Mesenteric fat pad (tissue), 1 donor: ENCODE measurements around the gene GRID1. TPM values are rescaled to one million over a fixed set of nuclear protein-coding genes. Genes with fewer than 3 reads are reported as not detected.

ENCODE experiments used
- DNase-seq: peaks from one replicate; pipeline ENCODE4 v3.0.0-alpha.2; 2020; ENCODE audit warnings: low spot score
- total RNA-seq: library from RNA; stranded (reverse); fragmentation: NEBNext Ultra II Directional; extraction: Animal tissue kit (Norgen Biotek cat#: 25700); gene quantifications from one replicate; pipeline ENCODE4 v1.2.1, GENCODE V29; 2021
- donor health status: DM: yes; HTN: yes; CAD: no.

The GRID1 gene
- total RNA-seq, 1 donor from 2014 or later: 2.1 TPM

DNA sequence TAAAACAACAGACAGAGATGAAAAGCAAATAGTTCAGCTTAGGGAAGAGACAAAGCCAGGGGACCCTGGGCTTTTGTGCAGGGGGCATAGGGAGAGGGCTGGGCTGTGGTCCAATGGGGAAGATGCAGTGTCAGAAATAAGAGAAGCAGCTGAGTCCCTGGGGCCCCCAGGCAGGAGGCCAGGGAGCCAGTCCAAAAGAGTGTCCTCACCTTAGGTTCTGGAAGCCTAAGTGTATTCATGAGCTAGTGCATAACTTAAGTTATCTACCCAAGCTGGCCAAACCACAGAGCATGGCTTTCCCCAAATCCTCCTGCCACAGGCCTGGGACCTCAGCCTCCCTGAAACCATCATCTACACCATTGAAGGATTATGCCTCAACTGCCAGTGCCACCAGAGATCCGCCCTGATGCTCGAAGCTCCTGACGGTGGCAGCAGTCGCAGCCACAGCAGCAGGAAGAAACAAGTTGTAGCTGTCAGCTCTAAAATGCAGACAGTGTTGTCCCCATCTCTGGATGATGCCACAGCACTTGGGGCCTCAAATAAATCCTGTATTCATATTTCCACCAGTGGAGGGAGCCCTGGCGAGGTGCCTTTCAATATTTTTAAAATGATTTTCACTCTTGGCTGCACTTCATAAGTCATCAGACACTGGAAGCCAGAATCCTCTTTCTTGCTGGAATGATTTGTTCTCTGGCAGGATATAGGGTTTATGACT lies 574.6 kb downstream of the GRID1 start:
- DNase-seq: no peak

GRCh38 chr10:85789982-85790789 lies 576.4 kb downstream of the GRID1 start:
- DNase-seq: no peak

DNA sequence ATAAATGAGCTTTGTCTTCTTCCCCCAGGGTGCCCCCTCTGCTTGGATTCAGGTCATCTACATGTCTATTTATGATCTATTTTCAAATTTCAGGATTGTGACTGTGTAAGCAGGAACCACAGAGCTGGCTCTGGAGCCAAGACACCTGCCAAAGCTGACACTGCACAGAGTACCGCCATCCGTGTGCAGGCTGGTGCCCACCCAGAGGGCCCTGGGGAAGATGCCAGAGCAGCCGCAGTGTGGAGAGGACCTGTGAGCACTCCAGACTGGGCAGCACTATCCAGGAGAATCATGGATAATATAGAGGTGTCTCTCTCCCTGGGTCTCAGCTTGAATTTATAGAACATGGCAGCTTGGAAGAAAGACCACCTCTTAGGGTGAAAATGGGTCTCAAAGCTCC lies 577.5 kb downstream of the GRID1 start:
- no peak for DNase-seq

GRCh38 chr10:85788570-85788969 lies 578.0 kb downstream of the GRID1 start:
- DNase-seq: no peak

DNA sequence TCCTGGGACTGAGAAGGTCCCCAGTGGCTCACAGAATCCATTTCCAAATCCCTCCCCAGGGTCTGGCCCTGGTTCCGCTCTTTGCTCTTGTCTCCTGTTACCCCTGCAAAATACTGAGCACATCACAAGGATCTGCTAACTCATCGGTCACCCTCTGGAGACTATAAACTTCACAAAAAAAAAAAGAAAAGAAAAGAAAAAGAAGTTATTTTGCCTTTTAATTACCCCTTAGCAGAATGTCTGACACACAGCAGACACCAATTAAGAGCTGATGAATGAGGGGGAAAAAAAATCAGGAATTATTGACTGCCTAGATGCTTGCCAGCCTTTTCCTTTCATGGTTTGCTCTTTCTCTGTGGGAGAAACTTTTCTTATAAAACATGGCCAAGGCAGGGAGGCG lies 578.7 kb downstream of the GRID1 start:
- DNase-seq: no peak

DNA sequence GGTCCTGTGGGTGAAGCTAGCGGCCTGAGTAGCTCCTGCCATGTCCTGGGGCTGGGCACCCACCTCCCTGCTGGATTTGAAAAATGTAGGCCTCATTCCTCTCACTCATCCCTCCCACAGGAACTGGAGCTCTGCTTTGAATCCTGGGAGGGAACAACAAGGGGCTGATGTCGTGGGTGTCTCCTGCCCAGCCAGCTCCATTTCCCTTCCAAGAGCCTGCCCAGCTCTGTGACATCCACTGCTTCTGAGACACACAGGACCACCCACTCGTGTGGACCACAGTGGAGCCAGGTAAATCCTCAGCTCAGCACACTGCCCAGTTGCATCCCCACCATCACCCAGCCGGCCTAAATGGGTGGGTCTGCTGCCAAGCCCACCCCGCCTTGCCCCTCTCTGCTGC lies 579.2 kb downstream of the GRID1 start:
- no peak for DNase-seq

DNA sequence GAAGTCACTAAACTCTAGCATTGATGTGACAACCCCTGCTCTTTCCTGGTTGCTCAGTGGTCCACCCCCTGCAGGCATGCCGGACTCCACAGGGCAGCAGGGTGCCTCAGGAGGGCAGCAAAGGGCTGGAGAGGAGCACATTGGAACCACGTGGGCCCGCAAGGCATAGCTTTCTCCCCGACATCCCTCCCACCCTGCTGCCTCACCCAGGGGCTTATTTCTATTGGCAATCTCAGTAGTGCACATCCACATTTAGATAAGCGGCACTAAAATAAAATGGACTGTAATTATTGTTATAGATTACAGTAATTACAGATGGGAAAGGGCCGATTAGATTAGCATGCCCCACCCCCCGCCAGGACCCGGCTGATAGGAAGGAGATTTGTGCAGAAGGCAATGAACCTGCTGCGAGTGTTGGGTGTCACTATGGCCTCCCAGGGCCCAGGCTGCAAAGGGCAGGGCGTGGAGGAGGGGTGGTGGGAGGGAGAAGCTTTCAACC lies 580.1 kb downstream of the GRID1 start:
- no peak for DNase-seq

DNA sequence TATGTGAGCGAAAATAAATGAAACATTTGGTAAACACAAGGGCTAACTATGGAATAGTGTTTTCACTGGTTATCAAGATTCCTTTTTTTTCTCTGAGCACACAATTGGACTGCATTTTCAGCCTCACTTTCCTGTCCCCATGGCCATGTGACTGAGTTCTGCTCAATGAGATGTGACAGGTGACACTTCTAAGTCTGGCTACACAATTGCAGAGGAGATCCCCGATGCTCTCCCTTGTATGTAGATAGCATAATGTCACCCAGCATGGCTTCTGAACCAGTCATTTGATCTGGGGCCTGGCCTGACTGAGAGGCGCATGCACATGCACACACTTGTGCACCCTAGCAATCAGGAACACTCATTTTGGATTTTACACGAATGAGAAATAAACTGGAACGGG lies 581.8 kb downstream of the GRID1 start:
- no peak for DNase-seq

DNA sequence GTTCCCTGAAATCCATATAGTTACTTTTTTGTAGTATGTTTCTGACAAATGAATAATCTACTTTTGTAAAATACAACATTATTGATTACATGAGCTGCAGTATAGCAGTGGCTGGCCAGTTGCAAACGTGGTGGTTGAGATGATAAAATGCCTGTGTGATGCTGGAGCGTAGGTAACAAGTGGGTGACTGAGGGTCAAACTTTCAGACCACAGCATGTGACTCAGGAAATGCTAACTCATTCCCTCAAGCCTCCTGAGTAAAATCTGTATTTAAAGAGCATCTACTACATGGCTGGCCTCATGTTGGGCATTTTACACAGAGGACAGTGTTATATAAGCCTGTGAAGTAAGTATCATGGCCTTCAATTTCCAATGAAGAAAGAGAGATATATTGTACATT lies 585.2 kb downstream of the GRID1 start:
- no peak for DNase-seq

- no peak for DNase-seq
These were observed 588.5 kb downstream of the GRID1 start for GRCh38 chr10:85778074-85778473.

- no peak for DNase-seq
These were observed 598.7 kb downstream of the GRID1 start for GRCh38 chr10:85767891-85768290.

GRCh38 chr10:85764108-85764507 lies 602.5 kb downstream of the GRID1 start:
- DNase-seq: no peak

- DNase-seq: no peak
These were observed 604.6 kb downstream of the GRID1 start for GRCh38 chr10:85761906-85762445.

DNA sequence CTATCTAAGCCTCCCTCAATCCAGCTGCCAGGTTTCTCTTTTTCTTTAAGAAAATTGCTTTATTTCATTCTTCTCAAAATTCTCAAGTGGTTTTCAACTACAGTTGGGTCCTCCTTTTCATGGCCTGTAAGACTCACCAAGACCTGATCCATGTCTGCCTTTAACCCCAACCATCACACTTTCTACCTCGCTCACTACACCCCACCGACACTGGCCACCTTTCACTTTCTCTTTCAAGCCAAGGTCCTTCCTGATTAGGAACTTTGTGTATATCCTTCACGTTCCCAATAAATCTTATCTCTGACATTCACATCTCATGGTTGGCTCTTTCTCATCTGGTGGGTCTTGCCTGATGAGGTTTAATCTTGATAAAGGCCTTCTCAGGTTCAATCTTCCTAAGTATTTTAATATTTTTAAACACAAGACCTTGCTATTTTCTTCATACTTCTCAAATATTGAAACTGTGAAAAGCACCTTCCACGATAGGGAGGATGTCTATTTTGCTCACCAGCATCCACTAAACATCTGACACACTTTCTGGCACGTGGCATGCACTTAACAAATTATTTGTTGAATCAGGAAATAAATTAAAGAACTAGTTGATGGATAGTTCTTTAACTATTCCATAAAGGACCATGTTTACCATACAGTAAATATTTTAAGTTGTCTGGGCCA lies 624.8 kb downstream of the GRID1 start:
- DNase-seq: no peak

DNA sequence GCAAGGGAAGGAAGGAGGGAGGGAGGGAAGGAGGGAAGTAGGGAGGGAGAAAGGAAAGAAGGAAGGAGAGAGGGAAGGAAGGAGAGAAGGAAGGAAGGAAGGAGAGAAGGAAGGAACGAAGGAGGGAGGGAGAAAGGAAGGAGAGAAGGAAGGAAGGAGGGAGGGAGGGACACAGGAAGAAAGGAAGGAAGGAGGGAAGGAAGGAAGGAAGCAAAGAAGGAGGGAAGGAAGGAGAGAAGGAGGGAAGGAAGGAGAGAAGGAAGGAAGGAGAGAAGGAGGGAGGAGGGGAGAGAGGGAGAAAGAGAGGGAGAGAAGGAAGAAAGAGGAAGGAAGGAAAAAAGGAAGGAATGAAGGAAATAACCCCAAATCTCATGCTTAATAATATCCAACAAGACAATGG lies 630.6 kb downstream of the GRID1 start:
- no peak for DNase-seq

DNA sequence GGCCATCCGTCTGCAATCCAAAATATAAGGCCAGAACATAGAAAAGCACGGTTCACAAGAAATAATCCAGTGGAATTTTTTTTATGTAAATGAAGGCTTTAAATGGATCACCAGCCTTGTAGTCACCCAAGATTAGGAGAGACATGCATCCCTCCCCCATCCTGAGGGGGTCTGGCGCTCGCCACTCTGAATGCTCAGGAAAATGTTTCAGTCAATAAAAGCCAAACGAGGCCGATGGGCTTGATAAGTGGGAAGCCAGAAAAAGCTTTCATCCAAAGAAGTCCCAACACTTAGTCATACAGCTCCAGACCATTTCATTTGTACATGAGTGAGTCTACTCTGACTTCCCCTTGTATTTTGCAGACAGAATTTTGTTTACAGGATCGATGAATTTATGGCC lies 631.8 kb downstream of the GRID1 start:
- DNase-seq: no peak

DNA sequence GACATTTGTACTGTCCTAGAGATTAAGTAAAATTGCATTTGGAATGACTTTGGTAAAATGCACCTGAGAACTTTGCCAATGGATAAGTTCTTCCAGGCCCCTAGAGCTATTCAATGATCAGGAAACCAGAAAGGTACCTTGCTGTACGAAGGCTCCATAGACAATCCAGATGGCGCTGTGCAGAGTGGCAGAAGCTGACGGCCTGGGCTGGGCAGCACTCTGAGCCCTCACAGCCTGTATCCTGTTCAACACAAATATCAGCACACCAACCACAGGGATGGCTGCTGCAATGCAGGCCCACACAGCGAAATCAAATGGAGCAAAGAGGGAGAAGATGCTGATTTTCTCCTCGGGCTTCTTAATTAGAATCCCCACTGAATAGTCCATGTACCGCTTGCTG lies 642.4 kb downstream of the GRID1 start:
- no peak for DNase-seq

GRCh38 chr10:85720931-85721590 lies 645.5 kb downstream of the GRID1 start:
- no peak for DNase-seq

DNA sequence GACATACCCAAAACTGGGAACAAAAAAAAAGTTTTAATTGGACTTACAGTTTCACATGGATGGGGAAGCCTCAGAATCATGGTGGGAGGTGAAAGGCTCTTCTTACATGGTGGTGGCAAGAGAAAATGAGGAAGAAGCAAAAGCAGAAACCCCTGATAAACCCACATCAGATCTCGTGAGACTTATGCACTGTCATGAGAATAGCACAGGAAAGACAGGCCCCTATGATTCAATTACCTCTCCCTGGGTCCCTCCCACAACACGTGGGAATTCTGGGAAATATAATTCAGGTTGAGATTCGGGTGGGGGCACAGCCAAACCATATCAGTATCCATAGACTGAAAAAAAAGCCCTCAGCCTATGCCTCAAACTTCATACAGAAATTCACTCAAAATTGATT lies 647.2 kb downstream of the GRID1 start:
- DNase-seq: no peak

- DNase-seq: no peak
These were observed 652.7 kb downstream of the GRID1 start for GRCh38 chr10:85713885-85714284.

GRCh38 chr10:85702768-85703167 lies 663.8 kb downstream of the GRID1 start:
- no peak for DNase-seq
